GM12892 (cell line): ENCODE data around the gene ABHD14A.

Experiments
- DNase-seq: peaks from one replicate; pipeline ENCODE4 v3.0.0; 2011; ENCODE audit not compliant: insufficient read length
- FAIRE-seq: peaks from 2 replicates; lab custom pipeline; 2011; peaks lifted over from hg19 to GRCh38; lab: Jason Lieb, UNC
- POLR2A ChIP-seq: IDR thresholded peaks from 2 replicates; pipeline ENCODE4 v1.6.1; 2011; ENCODE audit warnings: low read depth, low read length, control low read depth
- POLR2AphosphoS5 ChIP-seq: IDR thresholded peaks from 2 replicates; pipeline ENCODE4 v1.6.1; 2011; ENCODE audit warnings: low read depth, low read length, control low read depth
- TAF1 ChIP-seq: IDR thresholded peaks from 2 replicates; pipeline ENCODE4 v1.6.1; 2011; ENCODE audit warnings: low read depth, mild to moderate bottlenecking, control low read depth, low read length, borderline replicate concordance

Gene ABHD14A

GRCh38 chr3:51934139-51934850 is 40.6 kb upstream of the ABHD14A start:
- TF ChIP-seq POLR2AphosphoS5 (no peak), TAF1 (no peak), POLR2A (no peak)
- FAIRE-seq: no peak
- no peak for DNase-seq

GRCh38 chr3:51934991-51935885 is 39.6 kb upstream of the ABHD14A start:
- no peak for TF ChIP-seq POLR2A
- no peak for TF ChIP-seq TAF1
- TF ChIP-seq POLR2AphosphoS5: no peak
- DNase-seq (no peak), FAIRE-seq (no peak)

- DNase-seq (no peak), FAIRE-seq (no peak)
- TF ChIP-seq POLR2AphosphoS5: no peak
- TF ChIP-seq TAF1: no peak
- no peak for TF ChIP-seq POLR2A
Measured at GRCh38 chr3:51935886-51936755, 38.7 kb upstream of the ABHD14A start.

- TF ChIP-seq POLR2A (no peak), POLR2AphosphoS5 (no peak)
- no peak for FAIRE-seq
- DNase-seq: no peak
Measured at GRCh38 chr3:51937014-51937413, 37.9 kb upstream of the ABHD14A start.

- no peak for DNase-seq
- FAIRE-seq: no peak
- no peak for TF ChIP-seq TAF1
- no peak for TF ChIP-seq POLR2AphosphoS5
- no peak for TF ChIP-seq POLR2A
Measured at GRCh38 chr3:51937611-51938450, 37.0 kb upstream of the ABHD14A start.

GRCh38 chr3:51938780-51939425 is 36.0 kb upstream of the ABHD14A start:
- TF ChIP-seq POLR2AphosphoS5 (no peak), TAF1 (no peak), POLR2A (no peak)
- FAIRE-seq (no peak), DNase-seq (no peak)

GRCh38 chr3:51940648-51941462 is 34.0 kb upstream of the ABHD14A start:
- FAIRE-seq: no peak
- no peak for DNase-seq
- no peak for TF ChIP-seq TAF1
- no peak for TF ChIP-seq POLR2AphosphoS5
- no peak for TF ChIP-seq POLR2A

GRCh38 chr3:51941463-51941797 is 33.4 kb upstream of the ABHD14A start:
- DNase-seq (no peak), FAIRE-seq (no peak)
- TF ChIP-seq POLR2A: no peak
- TF ChIP-seq TAF1: no peak
- no peak for TF ChIP-seq POLR2AphosphoS5

GRCh38 chr3:51941798-51942602 is 32.9 kb upstream of the ABHD14A start, which contains the start of the genes PARP3 and RRP9:
PARP3 (plus strand) TSS chr3:51942363; CDS start chr3:51943356, 993 bp downstream.
RRP9 (minus strand) TSS chr3:51941904; CDS start chr3:51941867, 37 bp downstream.
- TF ChIP-seq TAF1 (peak; percentile 64; the same call in 1 of the 2 replicates), POLR2AphosphoS5 (peak; percentile 62), POLR2A (peak; percentile 72; the same call in 1 of the 2 replicates)
- peak; percentile 99 for FAIRE-seq
- DNase-seq: peak; percentile 99
